Astrocyte of the cerebellum (primary cell): Measurements from ENCODE around the gene MLH3.
"Not testable (repeated sequence)": the region's sequence is repeated elsewhere in the genome, so short reads cannot be mapped to it uniquely, and the experiment has no call there.

ENCODE experiments used
- DNase-seq: peaks from one replicate; pipeline ENCODE4 v3.0.0-alpha.2; 2011; ENCODE audit warnings: low read depth
- H3K4me3 ChIP-seq: 2 replicates; pipeline ENCODE4 v1.5.1; 2011; ENCODE audit warnings: mild to moderate bottlenecking, low read depth, low read length, moderate library complexity
- in situ Hi-C: cut with HindIII; loops from 2 replicates; pipeline ENCODE4 v1.10.0; 2017; ENCODE audit warnings: low sequenced_read_pairs
- TF ChIP-seq, protein P1 (sequence below): IDR thresholded peaks from 2 replicates; pipeline ENCODE4 v1.5.1; 2012; ENCODE audit warnings: low read length, low read depth, moderate library complexity, mild to moderate bottlenecking; ENCODE audit errors: missing control alignments

Gene MLH3

GRCh38 chr14:75069121-75069810 is 18.0 kb upstream of the MLH3 start, which contains the start of gene ZC2HC1C:
Gene ZC2HC1C, plus strand, starts transcription at chr14:75069641. Its CDS starts 933 bp downstream, at chr14:75070574.
- in situ Hi-C loops, result no loop called here
- H3K4me3 ChIP-seq, result peak within 1 kb of the TSS; percentile 55
- TF ChIP-seq, protein P1, sequence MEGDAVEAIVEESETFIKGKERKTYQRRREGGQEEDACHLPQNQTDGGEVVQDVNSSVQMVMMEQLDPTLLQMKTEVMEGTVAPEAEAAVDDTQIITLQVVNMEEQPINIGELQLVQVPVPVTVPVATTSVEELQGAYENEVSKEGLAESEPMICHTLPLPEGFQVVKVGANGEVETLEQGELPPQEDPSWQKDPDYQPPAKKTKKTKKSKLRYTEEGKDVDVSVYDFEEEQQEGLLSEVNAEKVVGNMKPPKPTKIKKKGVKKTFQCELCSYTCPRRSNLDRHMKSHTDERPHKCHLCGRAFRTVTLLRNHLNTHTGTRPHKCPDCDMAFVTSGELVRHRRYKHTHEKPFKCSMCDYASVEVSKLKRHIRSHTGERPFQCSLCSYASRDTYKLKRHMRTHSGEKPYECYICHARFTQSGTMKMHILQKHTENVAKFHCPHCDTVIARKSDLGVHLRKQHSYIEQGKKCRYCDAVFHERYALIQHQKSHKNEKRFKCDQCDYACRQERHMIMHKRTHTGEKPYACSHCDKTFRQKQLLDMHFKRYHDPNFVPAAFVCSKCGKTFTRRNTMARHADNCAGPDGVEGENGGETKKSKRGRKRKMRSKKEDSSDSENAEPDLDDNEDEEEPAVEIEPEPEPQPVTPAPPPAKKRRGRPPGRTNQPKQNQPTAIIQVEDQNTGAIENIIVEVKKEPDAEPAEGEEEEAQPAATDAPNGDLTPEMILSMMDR, result no peak
- peak; percentile 56 for DNase-seq

DNA sequence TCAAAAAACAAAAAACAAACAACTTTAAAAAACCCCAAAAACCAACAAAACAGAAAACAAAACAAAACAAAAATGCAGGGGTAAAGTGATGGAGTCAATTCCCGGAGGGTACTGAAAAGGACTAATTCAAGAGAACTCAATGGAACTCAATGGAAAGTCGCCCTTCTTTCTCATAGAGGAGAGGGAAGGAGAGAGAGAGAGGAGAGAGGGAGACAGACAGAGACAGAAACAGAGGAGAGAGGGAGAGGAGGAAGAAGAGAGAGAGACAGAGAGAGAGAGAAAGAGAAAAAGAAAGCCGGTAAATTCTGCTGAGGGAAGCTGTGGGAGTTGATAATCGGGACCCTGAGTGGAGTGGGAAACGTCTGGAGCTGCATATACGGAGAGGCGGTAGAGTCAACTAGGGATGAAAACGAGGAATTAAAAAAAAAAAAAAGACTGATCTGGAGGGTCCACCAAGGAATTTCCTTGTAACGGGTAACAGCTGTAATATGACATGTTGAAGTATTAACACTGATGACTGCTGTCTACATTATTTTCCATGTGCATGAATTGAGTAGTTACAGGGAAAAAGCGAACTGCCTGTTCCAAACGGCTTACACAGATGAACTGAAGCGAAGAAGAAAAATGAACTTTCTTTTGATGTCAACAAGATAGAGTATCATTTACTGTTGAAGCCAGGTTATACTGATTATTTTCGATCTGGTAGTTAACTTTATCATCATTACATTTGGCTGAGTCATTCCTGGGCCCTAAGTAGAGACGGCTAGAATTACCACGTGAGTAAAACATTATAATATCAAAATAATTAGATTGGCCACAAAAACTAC is 17.2 kb upstream of the MLH3 start:
- in situ Hi-C loops, result no loop called here
- peak; percentile 66 for DNase-seq
- TF ChIP-seq, protein P1, result no peak
- peak overlapping the region; percentile 55 for H3K4me3 ChIP-seq

DNA sequence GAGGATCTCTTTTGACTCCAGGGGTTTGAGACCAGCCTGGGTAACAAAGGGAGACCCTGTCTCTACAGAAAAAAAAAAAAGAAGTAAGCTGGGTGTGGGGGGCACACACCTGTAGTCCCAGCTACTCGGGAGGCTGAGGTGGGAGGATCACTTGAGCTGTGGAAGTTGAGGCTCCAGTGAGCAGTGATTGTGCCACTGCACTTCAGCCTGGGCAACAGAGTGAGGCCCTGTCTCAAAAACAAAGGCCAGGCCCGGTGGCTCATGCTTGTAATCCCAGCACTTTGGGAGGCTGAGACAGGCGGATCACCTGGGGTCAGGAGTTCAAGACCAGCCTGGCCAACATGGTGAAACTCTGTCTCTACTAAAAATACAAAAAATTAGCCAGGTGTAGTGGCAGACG is 16.5 kb upstream of the MLH3 start:
- H3K4me3 ChIP-seq, DNase-seq, in situ Hi-C loops: not testable (repeated sequence)

DNA sequence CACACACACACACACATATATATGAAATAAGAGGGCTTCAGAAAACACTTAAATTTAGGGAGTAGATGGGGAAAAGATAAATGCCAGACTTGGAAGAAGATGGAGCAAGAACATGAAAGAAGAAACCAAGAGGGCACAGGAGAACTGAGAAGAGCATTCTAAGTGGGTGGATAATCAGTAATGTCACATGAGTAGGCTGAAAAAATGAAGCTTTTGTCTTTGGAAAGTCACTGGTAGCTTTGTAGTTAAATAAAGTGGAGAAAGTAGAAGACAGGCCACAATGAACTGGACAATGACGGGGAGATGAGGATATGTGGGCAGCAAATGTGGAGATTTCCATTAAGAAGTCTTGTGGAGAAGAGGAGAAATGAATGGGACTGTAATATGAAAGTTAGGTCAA is 15.9 kb upstream of the MLH3 start:
- DNase-seq, result no peak
- TF ChIP-seq, protein P1, result no peak
- no peak overlapping the region for H3K4me3 ChIP-seq
- in situ Hi-C loops, result no loop called here

- H3K4me3 ChIP-seq, result no peak overlapping the region
- no peak for DNase-seq
- in situ Hi-C loops, result no loop called here
- TF ChIP-seq, protein P1, result no peak
Observed at GRCh38 chr14:75066691-75067090, 15.4 kb upstream of the MLH3 start.

DNA sequence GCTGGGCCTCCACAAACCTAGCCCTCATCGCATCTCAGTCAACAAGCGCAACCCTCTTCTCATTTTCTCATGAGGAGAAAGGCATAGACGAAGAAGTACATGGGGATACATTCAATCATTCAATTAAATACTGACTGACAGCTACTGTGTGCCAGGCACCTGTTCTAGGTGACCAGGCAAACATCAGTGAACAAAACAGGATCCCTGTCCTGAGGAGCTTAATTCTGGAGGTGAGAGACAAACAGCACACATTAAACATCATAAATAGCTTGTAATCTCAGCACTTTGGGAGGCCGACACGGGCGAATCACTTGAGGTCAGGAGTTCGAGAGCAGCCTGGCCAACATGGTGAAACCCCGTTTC is 12.9 kb upstream of the MLH3 start:
- in situ Hi-C loops, result no loop called here
- peak overlapping the region; percentile 90 for H3K4me3 ChIP-seq
- TF ChIP-seq, protein P1, result no peak
- DNase-seq, result no peak

GRCh38 chr14:75063491-75064204 is 12.4 kb upstream of the MLH3 start, which contains the start of gene ACYP1:
Gene ACYP1, minus strand, starts transcription at chr14:75064024. Its CDS starts 471 bp downstream, at chr14:75063553.
- in situ Hi-C loops, result no loop called here
- H3K4me3 ChIP-seq, result peak within 1 kb of the TSS; percentile 90
- peak; percentile 64 for DNase-seq
- TF ChIP-seq, protein P1, result no peak
